Measurements from ENCODE around the gene NPAS2.

Gene NPAS2

GRCh38 chr2:101026253-101026701 is 206.3 kb downstream of the NPAS2 start:
- TF ChIP-seq CTCF (conservative IDR thresholded peaks at IDR 0.05; ENCODE audit: control insufficient read depth, insufficient read depth, low read depth, low read length): no peak
- H3K4me3 ChIP-seq (ENCODE audit: control insufficient read depth, low read depth, low read length): no peak overlapping the region
- DNase-seq (ENCODE audit: low read depth): no peak

- H3K4me3 ChIP-seq (ENCODE audit: control insufficient read depth, low read depth, low read length): no peak overlapping the region
- no peak for TF ChIP-seq CTCF (conservative IDR thresholded peaks at IDR 0.05; ENCODE audit: control insufficient read depth, insufficient read depth, low read depth, low read length)
- DNase-seq (ENCODE audit: low read depth): no peak
Measured at GRCh38 chr2:101026923-101027469, 207.1 kb downstream of the NPAS2 start.

- no peak for TF ChIP-seq CTCF (conservative IDR thresholded peaks at IDR 0.05; ENCODE audit: control insufficient read depth, insufficient read depth, low read depth, low read length)
- no peak for DNase-seq (ENCODE audit: low read depth)
Measured at GRCh38 chr2:101027852-101028251, 207.9 kb downstream of the NPAS2 start.

GRCh38 chr2:101030866-101031554 is 211.1 kb downstream of the NPAS2 start:
- TF ChIP-seq CTCF (conservative IDR thresholded peaks at IDR 0.05; ENCODE audit: control insufficient read depth, insufficient read depth, low read depth, low read length): no peak
- no peak overlapping the region for H3K4me3 ChIP-seq (ENCODE audit: control insufficient read depth, low read depth, low read length)
- no peak for DNase-seq (ENCODE audit: low read depth)

More at GRCh38 chr2:101027852-101028251, 207.9 kb downstream of the NPAS2 start:
- H3K4me3 ChIP-seq (ENCODE audit: control insufficient read depth, low read depth, low read length): no peak overlapping the region

- TF ChIP-seq CTCF (conservative IDR thresholded peaks at IDR 0.05; ENCODE audit: control insufficient read depth, insufficient read depth, low read depth, low read length): no peak
- no peak overlapping the region for H3K4me3 ChIP-seq (ENCODE audit: control insufficient read depth, low read depth, low read length)
- no peak for DNase-seq (ENCODE audit: low read depth)
Measured at GRCh38 chr2:101032084-101032776, 212.3 kb downstream of the NPAS2 start.

- TF ChIP-seq CTCF (conservative IDR thresholded peaks at IDR 0.05; ENCODE audit: control insufficient read depth, insufficient read depth, low read depth, low read length): peak; percentile 67
- H3K4me3 ChIP-seq (ENCODE audit: control insufficient read depth, low read depth, low read length): no peak overlapping the region
- peak; percentile 58 for DNase-seq (ENCODE audit: low read depth)
Measured at GRCh38 chr2:101036562-101036961, 216.6 kb downstream of the NPAS2 start.
